Activated gamma-delta T cell treated with Interleukin-2 at 50 U/mL for 16 hours (primary cell): ENCODE data around the gene TLL1.

Experiments
- DNase-seq: peaks from one replicate; pipeline ENCODE4 v3.0.0-alpha.2; 2020

The TLL1 gene

GRCh38 chr4:166066936-166067335 lies 193.9 kb downstream of the TLL1 start:
- DNase-seq, result no peak

GRCh38 chr4:166067915-166068314 lies 194.9 kb downstream of the TLL1 start:
- no peak for DNase-seq

GRCh38 chr4:166073783-166074182 lies 200.7 kb downstream of the TLL1 start:
- no peak for DNase-seq

GRCh38 chr4:166075599-166075998 lies 202.6 kb downstream of the TLL1 start:
- DNase-seq, result no peak

GRCh38 chr4:166077782-166078181 lies 204.7 kb downstream of the TLL1 start:
- no peak for DNase-seq

GRCh38 chr4:166078383-166078782 lies 205.3 kb downstream of the TLL1 start:
- no peak for DNase-seq

GRCh38 chr4:166078955-166079354 lies 205.9 kb downstream of the TLL1 start:
- no peak for DNase-seq

GRCh38 chr4:166087569-166087968 lies 214.5 kb downstream of the TLL1 start:
- no peak for DNase-seq

- DNase-seq, result no peak
Observed at GRCh38 chr4:166088576-166088975, 215.5 kb downstream of the TLL1 start.

GRCh38 chr4:166091146-166091545 lies 218.1 kb downstream of the TLL1 start:
- DNase-seq, result no peak

- no peak for DNase-seq
Observed at GRCh38 chr4:166091912-166092510, 219.0 kb downstream of the TLL1 start.

GRCh38 chr4:166092797-166093290 lies 219.8 kb downstream of the TLL1 start:
- no peak for DNase-seq

- no peak for DNase-seq
Observed at GRCh38 chr4:166104623-166105022, 231.6 kb downstream of the TLL1 start.

- DNase-seq, result no peak
Observed at GRCh38 chr4:166121897-166122296, 248.9 kb downstream of the TLL1 start.

GRCh38 chr4:166123546-166123945 lies 250.5 kb downstream of the TLL1 start:
- DNase-seq, result no peak

GRCh38 chr4:166128403-166128802 lies 255.4 kb downstream of the TLL1 start:
- no peak for DNase-seq

GRCh38 chr4:166134285-166134684 lies 261.2 kb downstream of the TLL1 start:
- DNase-seq, result no peak

GRCh38 chr4:166140951-166141350 lies 267.9 kb downstream of the TLL1 start:
- DNase-seq, result no peak

- no peak for DNase-seq
Observed at GRCh38 chr4:166143227-166143626, 270.2 kb downstream of the TLL1 start.

GRCh38 chr4:166144607-166145006 lies 271.6 kb downstream of the TLL1 start:
- no peak for DNase-seq

GRCh38 chr4:166146806-166147540 lies 273.9 kb downstream of the TLL1 start:
- no peak for DNase-seq
